ENCODE data around the gene HLA-DMB.
"Not testable (repeated sequence)": the region's sequence is repeated elsewhere in the genome, so short reads cannot be mapped to it uniquely, and the experiment has no call there.

HLA-DMB gene

DNA sequence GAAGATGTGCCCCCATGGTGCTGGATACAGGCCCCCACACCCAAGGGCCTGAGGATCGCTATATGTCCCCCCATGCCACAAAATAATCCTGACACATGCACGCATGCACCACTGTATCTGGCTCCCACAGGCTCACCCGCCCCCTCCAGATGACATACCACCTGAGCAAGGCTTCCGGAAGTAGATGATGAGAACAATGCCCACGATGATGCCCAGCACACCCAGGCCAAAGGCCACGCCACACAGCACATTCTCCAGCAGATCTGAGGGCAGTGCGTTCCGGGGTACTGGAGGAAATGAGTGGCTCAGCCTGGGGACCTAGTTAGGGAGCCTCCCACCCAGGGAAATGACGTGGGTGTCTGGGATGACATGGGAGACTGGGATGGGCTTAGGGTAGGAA, 8.3 kb upstream of the HLA-DMB start:
- no peak for DNase-seq

DNA sequence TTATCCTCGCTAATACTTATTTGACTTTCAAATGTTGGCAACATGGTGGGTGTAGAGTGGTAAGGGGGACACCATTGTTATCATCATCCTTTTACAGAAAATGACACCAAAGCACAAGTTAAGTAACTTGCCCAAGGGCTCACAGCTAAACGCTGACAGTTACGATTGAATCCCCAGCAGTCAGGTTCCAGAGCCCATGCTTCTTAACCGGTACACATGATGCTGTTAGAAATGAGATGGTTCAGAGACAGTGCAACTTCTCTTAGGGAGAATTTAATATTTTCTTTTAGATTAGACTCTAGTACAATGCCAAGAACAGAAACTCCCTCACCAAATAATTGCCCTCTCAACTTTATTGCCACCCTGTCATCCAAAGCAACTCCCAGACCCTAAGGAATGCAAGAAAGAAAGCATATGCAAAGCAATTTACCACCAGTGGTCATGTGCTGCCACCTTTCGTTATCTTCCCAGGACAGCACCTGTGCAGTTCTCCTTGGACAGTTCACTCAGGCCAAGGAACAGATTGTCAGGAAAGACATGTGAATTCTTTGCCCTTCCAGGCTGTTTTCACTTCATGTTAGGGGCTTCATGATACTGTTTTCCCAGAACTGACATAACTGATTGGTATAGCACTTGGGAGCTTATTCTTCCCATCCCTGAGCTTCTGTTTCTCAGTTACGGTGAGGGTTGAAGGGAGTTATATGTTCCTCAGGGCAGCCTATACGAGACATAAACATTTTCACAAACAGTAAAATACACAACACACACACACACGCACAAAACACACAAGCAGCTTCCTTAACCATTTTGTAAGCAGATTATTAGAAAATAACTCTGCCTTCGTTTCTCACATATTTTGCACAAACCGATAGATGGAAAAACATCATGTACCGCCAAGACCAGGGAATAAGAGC, 7.0 kb upstream of the HLA-DMB start:
- peak; percentile 42 for DNase-seq

DNA sequence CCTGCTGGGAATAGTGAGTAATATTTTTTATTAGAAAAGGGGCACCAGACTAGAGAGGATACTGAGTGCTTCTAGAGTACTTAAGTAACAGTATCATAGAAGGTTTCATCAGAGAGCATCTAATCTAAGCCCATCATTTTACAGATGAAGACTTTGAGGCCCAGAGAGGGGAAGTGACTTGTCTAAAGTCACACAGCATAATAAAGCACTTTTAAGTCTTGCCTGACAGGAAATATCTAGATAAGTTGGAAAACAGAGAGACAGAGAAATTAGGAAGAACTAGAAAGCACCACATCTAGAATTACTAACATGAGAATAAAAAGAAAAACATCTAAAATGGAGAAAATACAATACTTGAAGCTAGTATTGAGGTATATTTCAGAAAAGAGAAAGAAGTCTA, 6.1 kb upstream of the HLA-DMB start:
- no peak for DNase-seq

DNA sequence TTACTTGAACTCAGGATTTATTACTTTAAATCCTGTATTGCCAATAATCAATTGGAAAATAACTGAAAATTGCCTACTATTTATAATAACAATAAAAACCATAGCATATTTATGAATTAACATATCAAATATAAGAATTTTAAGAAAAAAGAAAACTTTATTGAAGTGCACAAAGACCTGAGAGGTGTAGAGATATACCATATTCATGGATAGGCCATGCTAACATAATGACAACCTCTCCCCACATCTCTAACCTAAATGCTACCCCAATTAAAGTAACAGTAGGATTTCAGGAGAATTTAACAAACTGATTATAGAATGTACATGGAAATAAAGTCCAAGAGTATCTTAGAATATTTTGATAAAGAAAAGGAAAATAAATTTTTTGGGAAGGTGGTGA, 5.1 kb upstream of the HLA-DMB start:
- no peak for DNase-seq

DNA sequence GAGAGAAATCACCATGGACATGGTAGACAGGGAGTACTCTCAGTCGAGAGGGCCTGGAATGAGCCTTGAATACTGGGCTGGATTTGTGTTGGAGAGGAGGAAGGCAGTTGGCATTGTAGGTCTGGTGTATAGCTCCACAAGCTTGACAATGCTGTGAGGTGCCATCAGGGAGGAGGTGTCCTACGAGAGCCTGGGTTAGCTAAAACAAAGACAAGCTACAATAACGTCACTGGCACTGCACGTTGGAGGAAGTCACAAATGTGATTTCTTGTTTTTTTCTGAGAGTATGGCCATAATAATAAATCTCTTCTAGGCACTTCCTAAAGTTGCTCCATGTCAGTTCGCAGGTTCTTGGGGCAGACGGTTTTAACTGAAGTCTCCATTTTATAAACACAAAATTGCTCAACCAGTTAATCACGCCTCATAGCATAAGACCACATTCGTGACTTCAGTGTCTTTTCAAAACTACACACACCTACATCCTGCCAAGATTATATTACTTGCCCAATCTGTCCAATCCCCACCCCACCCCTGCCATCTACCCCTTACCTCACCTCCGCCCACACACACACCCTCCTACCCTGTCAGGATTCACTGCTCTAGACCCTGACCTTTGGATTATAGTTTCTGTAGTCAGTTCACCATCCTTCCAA, 4.4 kb upstream of the HLA-DMB start:
- no peak for DNase-seq

DNA sequence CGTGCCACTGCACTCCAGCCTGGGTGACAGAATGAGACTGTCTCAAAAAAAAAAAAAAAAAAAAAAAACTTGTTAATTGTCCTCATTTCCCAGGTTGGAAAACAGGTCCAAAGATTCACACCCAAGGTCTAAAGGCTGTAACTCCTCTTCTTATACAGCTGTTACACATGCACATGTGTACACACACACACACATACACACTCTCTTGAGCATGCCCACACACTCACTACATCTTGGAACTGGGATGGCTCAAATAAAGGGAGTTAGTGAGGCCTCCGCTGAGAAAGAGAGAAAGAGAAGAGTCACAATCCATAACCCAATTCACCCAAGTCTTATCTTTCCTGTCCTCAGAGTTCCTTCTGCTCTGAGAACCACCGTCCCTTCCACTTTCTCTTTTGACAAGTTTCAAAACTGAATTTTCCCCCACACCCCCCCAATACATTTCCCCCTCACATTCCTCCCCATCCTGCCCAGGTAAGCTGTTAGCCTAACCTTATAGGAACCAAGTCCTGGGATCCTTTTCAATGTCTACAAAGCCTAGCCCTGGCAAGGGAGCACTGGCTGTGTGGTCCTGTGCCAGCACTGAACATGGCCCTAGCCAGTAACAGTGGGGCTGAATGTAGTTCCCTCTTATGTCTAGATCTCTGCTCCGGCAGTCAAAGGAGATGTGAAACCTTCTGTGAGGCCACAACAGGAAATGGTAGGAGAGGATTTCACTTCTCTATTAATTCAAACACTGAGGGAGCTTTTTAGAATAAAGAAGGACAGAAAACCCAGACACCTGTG, 3.2 kb upstream of the HLA-DMB start:
- DNase-seq = no peak

DNA sequence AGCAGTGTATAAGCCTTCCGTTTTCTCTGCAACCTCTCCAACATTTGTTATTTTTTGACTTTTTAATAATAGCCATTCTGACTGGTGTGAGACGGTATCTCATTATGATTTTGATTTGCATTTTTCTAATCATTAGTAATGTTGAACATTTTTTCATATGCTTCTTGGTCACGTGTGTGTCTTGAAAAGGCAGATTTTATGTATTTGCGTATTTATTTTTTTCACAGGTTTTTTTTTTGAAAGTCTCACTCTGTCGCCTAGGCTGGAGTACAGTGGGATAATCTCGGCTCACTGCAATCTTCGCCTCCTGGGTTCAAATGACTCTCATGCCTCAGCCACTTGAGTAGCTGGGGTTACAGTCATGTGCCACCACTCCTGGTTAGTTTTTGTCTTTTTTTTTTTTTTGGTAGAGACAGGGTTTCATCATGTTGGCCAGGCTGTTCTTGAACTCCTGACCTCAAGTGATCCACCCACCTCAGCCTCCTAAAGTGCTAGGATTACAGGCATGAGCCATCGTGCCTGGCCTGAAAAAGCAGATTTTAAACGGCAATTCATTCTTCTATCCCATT, 1.8 kb upstream of the HLA-DMB start:
- not testable (repeated sequence) for DNase-seq

DNA sequence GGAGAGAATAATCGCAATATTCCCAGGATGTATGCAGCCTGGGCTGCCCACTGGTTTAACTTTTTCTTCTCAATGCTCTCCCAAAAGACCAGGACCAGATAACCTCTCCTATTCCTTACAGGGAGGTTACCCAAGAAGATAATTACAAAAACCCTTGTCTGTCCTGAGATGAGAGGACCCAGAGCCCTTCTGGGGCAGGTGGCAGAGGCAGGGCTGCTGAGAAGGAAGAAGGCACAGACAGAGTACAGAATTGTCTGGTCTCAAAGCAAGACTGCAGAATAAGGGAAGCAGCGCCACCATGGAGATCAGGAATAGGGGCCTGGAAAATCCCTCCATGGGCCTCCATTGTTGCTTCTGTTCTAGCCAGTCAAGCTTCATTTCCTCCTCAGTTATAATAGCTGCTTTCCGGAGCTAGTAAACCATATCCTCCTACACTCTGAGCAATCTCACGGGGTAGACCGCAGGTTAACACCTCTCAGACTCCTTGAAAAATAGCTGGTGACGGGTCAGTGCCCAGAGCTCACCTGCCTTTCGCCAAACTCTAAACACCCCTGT, 463 bp upstream of the HLA-DMB start:
- DNase-seq = peak; percentile 18

DNA sequence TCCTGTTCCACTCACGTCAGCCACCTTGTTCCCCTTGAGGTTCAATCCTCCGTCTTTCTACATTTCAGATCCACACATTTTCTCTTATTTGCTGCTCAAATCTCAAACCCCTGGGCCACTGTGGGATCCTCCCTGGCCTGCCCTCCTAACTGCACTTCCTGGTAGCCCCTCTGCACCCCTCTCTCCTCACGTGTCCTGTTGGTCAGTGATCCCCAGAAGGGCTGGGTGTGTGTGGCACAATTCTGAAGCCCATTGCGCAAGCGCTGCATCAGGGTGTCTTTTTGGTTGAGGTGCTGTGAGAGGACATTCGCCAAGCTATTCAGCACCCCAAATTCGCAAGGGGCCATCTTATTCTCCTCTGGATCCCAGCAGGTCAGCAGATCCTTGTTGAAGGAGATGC, 2.3 kb downstream of the HLA-DMB start:
- no peak for DNase-seq

DNA sequence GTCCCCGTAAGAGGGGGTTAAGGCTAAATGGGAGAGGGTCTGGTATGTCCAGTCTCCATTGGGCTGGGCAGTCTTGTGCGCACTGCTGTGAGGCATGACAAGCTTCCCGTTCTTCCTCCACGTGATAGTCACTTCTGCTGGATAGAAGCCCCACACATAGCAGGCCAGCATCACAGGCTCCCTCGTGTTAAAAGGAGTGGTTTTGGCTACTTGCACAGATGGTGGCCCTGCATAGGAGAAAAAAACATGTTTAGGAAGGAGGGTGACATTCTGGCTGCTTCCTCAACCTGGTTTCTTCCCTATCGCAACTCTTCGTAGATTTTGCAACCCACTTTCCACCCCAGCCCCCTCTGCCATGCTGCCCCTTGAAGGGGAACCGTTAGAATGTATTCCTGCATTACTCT, 3.6 kb downstream of the HLA-DMB start:
- no peak for DNase-seq

DNA sequence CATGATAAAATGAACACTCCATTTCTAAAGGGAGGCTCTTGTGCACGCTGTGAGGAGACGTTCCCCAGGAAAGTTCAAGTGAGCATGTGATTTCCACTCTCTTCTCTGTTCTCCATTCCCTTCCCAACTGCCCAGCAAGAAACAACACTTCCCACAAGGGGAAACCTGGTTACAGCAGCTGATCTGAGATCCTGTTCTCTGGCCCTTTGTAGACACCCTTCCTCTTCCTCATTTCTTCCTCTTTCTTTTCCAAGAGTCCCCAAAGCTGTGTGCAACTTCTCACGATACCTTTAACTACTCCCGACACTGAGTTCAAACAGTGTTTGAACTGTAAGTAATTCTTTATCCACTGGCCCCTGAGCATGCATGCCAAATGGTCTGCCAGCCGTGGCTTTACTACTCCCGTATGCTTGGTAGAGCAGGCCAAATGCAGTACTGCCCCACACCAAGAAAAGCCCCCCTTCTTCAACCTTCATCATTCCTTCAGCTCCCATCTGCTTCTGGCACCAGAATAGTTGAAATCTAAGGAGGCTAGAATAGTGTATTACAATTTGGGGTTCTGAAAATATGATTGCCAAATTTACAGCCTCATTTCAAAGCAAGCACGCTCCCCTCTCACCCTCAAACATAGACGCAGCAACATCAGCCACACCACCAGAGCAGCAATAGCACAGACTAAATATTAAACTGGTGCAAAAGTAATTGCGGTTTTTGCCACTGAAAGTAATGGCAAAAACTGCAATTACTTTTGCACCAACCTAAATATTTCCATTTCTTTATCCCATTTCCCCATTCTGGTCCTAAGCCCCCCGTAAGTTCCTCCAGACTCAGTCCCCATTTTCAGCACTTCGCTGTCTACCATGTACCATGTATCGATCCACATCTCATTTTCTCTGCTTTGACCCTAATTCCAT, 4.3 kb downstream of the HLA-DMB start:
- DNase-seq = no peak

DNA sequence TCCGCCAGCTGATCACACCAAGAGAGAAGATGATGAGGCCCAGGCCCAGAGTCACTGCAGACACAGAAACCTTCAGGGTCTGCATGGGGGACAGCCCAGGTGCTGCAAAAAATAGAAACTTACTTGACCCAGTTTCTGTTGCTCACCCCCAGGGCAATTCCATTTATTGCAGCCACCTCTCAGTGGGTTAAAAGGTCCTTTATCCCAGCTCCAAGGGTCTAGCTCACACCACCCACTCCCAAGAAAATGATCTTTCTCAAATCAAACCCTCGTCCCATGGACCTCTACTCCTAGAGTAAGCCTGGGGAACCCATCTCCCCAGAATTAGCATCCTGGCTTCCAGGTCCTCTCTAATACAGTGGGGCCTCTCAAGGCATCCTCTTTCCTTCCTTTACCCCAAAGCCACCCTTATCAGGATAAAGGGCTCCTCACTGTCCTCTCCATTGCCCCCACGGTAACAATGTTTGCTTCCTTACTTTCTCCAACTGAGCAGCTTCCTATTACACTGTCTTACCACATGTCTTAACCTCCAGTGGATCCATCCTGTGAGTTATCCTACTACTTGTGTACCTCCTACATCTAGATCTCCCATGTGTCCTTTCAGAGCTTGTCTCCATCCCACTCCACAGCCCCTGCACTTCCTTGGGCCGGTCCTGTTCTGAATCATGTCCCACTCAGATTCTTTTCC, 5.1 kb downstream of the HLA-DMB start:
- DNase-seq = no peak

DNA sequence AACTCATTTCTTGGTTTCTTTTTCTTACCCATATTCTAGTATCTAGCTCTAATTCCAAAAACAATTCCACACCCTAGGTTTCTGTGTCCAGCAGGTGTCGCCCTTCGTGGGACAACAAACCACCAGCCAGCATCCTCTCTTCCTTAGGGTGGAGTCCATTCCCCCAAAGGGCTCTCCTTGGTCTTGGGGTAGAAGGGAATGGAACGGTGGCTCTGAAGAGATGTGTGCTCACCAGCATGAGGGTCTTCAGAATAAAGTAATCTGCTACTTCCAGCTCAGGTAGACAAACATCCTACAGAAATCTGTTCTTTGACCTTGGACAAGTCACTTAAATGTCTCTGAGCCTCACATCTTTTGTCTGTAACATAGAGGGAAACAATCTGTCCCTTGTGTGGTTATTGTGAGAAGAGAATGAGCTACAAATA, 7.2 kb downstream of the HLA-DMB start:
- peak; percentile 6 for DNase-seq

DNA sequence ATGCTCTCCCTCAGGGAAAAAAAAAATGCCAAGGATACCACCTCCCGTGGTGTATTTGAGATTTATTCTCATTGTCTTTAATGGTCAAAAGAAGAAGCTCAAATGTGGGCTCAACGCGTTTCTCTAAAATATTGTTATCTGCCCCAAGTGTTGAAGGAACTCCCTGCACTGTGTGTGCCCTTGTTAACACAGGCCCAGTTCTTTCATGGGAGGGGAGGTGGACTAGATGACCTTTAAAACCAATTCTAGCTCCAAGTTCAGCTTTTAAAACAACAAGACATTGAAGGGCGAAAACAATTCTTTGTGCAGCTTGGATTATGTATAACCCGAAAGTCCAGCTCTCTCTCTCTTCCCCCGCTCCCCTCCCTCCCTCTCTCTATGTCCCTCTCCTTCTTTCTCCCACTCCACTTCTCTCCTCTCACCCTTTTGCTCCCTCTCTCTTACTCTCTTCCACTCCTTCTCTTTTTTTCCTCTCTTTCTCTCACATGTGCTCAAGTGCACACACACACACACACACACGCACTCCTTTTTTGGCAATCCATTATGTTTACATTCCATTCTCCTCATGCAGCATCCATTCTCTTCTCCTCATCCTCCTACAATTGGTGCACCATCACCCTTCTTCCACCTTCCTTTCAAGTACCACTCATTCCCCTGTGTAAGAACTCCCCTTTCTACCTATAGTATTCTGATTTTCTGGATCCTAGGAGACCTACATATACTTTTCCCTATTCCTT, 8.5 kb downstream of the HLA-DMB start:
- DNase-seq = no peak

DNA sequence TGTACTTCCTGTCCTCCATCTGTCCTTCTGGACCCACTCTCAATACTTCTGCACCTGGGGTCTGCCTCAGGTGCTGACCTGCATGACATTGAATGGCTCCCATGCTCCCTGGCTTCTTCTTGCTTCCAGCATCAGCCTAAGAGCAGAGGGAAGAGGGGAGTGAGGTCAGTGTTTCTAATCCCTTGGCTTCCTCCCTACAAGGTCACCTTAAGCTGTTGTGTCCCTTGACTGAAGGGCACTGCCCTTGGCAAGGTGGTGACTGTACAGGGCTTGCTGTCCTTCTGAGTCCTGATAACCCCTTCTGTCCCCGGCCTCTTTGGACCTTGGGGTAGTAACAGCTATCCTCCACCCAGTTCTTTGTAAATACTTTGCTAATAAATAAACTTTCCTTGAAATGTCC, 9.6 kb downstream of the HLA-DMB start:
- no peak for DNase-seq

DNA sequence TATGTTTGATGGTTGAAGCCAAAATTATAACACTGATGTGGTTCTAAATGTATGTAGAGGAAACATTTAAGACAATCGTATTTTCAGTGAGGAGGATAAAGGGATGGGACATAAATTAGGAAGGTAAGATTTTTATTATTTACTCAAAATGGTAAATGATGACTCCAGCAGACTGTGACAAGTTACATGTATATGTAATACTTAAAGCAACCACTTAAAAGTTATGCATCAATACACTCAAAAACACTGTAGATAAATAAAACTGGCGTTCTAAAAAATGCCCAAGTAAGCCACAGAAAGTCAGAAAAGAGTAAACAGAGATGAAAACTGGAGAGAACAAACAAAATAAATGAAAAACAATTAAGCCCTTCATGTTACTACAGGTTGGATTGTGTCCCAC, 18.7 kb downstream of the HLA-DMB start:
- no peak for DNase-seq

DNA sequence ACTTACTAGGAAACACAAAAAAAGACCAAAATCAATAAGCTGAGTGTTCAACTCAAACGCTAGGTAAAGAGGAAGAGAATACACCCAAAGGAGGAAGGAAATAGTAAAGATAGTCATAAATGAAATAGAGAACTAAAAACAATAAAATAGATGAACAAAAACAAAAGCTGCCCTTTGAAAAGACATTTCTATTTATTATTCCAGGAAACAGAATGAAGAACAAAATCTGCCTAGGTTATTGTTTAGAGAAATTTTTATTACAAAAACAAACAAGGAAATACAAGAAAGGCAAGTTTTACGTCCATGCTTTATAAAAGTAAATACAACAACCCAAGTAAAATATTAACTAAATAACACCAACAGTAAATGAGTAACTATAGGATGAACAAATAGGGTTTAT, 20.1 kb downstream of the HLA-DMB start:
- no peak for DNase-seq

DNA sequence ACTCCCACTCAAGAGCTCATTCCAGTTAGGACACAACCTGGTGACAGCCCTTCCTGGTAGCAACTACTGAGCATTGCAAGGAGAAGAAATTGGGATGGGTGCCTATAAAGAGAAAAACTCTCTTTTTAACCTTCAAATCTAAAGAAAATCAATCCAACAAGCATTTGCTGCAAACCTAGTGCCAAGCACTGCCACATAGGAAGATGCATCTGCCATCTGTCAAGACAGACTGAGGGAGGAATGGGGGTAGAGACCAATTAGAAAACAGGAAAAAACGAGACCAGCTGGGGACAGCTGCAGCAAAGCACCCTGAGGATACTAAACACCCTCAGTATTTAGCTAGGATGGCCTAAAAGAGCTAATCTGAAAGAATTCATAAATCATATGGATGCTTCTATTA, 27.9 kb downstream of the HLA-DMB start:
- DNase-seq = no peak

DNA sequence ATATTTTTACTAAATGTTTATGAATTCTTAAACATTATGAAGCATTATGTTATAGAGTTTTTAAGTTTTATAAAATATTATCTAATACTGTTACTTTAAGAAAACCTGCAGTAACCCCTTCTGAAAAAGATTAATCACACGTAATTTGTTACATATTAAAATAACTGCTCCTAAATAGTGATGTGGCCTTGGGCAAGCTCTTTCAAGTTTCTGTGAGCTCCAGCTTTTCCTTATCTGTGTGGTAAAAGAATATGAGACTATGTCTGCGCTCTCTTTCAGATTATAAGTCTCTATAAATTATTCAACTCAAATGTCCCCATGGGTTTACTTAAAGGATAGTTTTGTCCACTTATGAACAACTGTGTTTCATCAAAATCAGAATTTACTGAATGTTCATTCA, 31.9 kb downstream of the HLA-DMB start:
- no peak for DNase-seq

DNA sequence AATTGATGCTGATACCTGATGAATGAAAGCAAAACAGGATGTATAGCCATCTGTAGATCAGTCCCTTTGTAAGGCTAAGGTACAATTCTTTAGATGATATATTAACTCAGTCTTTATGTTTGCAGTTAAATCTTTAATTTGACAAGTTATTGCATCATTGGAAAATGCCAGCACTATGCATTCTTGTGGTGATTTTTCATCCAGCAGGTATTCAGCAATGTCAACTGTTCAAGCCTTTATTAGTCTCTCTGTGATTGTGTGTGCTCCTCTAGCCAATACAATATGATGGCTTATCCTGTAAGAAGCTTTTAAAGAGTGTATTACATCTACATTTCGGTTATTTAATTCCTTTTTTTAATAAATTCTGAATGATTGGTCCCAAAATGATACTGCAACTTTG, 34.3 kb downstream of the HLA-DMB start:
- DNase-seq = no peak

DNA sequence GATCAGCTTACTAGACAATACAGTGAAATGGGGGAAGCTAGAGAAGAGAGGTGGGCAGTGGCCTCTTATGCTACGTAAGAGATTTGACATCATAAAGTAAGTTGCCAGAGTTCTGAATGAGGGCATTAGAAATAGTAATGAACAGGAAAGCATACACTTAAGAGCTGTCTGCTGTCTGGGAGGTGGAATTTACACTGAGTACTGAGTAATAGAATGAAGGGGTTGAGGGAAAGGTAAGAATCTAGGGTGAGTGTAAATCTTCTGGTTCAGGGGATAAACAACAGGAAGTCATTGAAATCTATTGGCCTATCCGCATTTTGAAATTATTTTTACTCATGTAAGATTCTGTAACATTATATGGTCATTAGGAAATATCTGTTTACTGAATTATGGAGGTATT, 35.8 kb downstream of the HLA-DMB start:
- DNase-seq = no peak
